ENCODE measurements around the gene RPL37A.
A peak's percentile ranks its signal among the peaks of the same experiment; 100 is the strongest.

The RPL37A gene

DNA sequence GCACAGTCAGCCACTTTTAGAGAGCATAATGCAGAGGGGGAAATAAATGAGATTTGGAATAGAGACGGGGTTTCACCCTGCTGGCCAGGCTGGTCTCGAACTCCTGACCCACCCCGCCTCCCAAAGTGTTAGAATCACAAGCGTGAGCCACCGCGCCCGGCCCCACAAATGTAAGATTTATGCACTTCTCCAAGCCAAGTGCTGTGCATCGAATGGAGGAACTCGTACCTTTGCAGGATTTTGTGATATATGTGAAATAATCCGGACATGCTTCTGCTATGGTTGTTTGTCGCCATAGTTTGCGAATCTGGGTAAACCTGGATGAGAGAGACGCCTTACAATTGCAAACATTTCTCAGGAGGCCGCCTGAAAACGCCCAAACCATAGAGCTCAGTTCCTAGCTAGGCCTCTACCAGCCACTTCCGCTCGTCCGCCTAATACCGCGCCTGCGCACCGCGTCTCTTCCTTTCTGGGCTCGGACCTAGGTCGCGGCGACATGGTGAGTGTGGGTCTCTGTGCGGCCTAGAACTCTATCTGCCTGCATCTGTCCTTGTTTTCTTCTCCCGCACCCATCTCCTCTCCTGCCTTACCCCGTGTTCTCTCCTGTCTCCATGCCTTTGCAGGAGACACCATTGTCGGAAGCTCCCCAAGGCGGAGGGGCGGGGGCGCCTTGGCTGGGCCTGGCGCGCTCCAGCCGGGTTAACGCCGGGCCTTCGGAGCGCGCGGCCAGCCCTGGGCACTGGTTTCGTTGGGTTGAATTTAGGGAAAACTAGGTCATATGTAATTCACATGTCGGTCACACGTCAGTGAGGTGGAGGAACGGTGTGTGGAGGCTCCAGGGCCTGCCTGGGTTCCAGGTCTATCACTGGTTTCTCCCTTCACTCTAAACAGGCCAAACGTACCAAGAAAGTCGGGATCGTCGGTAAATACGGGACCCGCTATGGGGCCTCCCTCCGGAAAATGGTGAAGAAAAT is at the start of gene RPL37A:
Gene RPL37A (plus strand): TSS at position 466 of the 974 bp plus-strand sequence. CDS start 31 bp downstream, at position 497.
- H3K27me3 ChIP-seq (ENCODE audit: insufficient read depth, low read length), result no peaks in the 10 kb centered on the region
- H3K36me3 ChIP-seq (ENCODE audit: insufficient read depth, low read length), result peaks cover 42% of the 10 kb centered on the region
- H3K4me1 ChIP-seq (ENCODE audit: insufficient read depth, low read length), result peaks cover 18% of the 10 kb centered on the region

DNA sequence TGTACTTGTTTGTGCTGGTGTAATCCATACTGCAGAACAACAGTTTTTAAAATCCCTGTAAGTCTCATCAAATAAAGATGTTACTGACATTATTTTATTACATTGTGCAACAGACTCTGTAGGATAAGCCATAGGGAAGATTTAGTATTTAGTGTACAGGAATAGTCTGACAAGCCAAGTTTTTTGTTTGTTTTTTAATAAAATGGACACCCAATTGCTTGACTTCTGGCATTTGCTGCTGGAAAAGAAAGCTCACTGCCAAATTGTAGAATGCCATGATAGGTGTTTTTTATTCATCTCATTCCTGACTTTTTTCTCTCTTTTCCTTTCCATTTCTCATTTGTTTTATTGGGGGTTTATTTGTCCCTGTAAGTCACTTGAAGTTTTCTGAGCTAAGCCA is 48.3 kb upstream of the RPL37A start:
- peaks cover 90% of the 10 kb centered on the region for H3K36me3 ChIP-seq (ENCODE audit: insufficient read depth, low read length)
- H3K4me3 ChIP-seq (ENCODE audit: low read length), result no peak overlapping the region
- no peak overlapping the region for H2AFZ ChIP-seq (ENCODE audit: low read depth, low read length)
- peaks cover 21% of the 10 kb centered on the region for H3K9me3 ChIP-seq (ENCODE audit: low read length)
- no peaks in the 10 kb centered on the region for H3K27me3 ChIP-seq (ENCODE audit: insufficient read depth, low read length)
- H3K4me1 ChIP-seq (ENCODE audit: insufficient read depth, low read length), result peaks cover 1% of the 10 kb centered on the region

More for the DNA sequence above, at the start of gene RPL37A:
- Histone ChIP-seq H3K9me3 (ENCODE audit: low read length) (no peaks in the 10 kb centered on the region), H3K4me3 (ENCODE audit: low read length) (peak within 1 kb of the TSS; percentile 66), H2AFZ (ENCODE audit: low read depth, low read length) (peak within 1 kb of the TSS; percentile 70)

DNA sequence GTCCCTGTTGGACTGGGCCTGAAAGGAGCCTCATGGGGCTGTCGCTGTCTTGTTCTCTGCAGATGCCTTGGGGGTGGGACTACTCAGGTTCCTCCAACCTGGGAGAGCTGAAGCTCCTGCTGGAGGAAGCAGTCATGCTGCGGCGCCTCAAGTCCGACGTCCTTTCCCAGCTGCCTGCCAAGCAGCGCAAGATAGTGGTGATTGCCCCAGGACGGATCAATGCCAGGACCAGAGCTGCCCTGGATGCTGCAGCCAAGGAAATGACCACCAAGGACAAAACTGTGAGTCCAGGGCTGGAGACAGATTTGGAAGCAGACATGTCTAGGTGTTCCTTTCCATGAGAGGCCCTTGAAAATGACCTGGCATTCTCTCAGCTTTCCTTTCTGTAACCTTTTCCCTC is 47.9 kb upstream of the RPL37A start:
- Histone ChIP-seq H3K4me1 (ENCODE audit: insufficient read depth, low read length) (no peaks in the 10 kb centered on the region), H3K4me3 (ENCODE audit: low read length) (no peak overlapping the region), H3K36me3 (ENCODE audit: insufficient read depth, low read length) (peaks cover 91% of the 10 kb centered on the region), H3K9me3 (ENCODE audit: low read length) (peaks cover 23% of the 10 kb centered on the region), H2AFZ (ENCODE audit: low read depth, low read length) (no peak overlapping the region), H3K27me3 (ENCODE audit: insufficient read depth, low read length) (no peaks in the 10 kb centered on the region)

DNA sequence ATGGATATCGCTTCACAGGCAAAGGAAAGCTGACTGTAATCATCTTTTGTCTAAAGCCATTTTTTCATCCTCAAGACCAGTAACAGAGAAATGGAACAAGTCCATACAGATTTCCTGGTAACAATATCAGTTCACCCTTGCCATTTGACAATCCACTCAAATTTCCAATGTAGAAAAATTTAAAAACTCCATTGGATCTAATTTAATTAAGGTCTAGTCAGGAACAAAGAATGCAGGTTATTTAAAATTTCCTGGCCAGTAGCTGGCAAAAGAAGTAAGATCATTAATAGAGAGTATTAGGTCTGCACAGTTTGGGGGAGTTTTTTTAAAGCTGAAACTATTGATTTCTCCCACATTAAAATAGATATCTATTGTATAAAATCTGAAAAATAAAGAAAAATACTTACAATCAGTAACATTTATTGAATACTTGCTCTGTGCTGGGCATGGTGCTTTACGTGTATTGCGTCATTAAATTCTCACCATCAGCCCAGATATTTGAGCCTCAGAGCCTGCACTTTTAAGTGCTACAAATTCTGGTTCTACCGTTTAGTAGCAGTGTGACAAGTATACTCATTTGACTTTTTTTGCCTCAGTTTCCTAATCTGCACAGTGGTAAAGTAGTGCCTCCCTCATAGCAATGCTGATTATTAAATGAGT is 44.6 kb upstream of the RPL37A start:
- no peaks in the 10 kb centered on the region for H3K27me3 ChIP-seq (ENCODE audit: insufficient read depth, low read length)
- H3K9me3 ChIP-seq (ENCODE audit: low read length), result peaks cover 12% of the 10 kb centered on the region
- peaks cover 58% of the 10 kb centered on the region for H3K36me3 ChIP-seq (ENCODE audit: insufficient read depth, low read length)
- no peak overlapping the region for H3K4me3 ChIP-seq (ENCODE audit: low read length)
- no peaks in the 10 kb centered on the region for H3K4me1 ChIP-seq (ENCODE audit: insufficient read depth, low read length)
- H2AFZ ChIP-seq (ENCODE audit: low read depth, low read length), result no peak overlapping the region

- Histone ChIP-seq H2AFZ (ENCODE audit: low read depth, low read length) (no peak overlapping the region), H3K4me3 (ENCODE audit: low read length) (no peak overlapping the region), H3K36me3 (ENCODE audit: insufficient read depth, low read length) (peaks cover 18% of the 10 kb centered on the region), H3K4me1 (ENCODE audit: insufficient read depth, low read length) (no peaks in the 10 kb centered on the region), H3K27me3 (ENCODE audit: insufficient read depth, low read length) (no peaks in the 10 kb centered on the region), H3K9me3 (ENCODE audit: low read length) (no peaks in the 10 kb centered on the region)
Observed at GRCh38 chr2:216463148-216463547, 35.5 kb upstream of the RPL37A start.

DNA sequence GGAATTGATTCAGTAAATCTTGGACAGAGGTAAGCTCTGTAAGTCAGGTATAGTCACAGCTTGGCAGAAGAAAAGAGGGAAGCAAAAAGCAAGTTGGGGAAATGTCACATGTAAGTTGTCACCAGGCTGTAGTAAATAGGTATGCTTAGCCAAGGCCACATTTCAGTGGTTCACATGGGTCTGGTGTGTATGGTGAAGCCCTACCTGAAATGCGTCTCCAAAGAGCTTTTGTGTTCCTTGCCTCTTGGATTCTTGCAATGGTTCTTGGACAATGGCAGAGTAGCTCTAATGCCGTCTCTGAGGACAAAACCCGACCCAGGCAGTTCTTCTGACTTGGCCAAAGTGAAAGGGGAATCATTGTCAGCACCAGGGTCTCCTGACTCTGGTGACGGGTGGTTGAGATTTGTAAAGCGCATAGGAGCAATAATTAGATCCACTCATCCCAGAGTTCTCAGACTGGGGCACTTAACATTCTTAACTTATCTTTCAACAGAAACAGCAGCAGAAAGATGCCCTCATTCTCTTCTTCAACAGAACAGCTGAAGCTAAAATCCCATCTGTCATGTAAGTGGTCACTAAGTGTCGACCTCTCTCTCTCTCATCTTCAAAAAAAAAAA is 34.4 kb upstream of the RPL37A start:
- Histone ChIP-seq H3K4me1 (ENCODE audit: insufficient read depth, low read length) (no peaks in the 10 kb centered on the region), H3K27me3 (ENCODE audit: insufficient read depth, low read length) (no peaks in the 10 kb centered on the region), H2AFZ (ENCODE audit: low read depth, low read length) (no peak overlapping the region), H3K36me3 (ENCODE audit: insufficient read depth, low read length) (peaks cover 21% of the 10 kb centered on the region), H3K9me3 (ENCODE audit: low read length) (no peaks in the 10 kb centered on the region), H3K4me3 (ENCODE audit: low read length) (no peak overlapping the region)

DNA sequence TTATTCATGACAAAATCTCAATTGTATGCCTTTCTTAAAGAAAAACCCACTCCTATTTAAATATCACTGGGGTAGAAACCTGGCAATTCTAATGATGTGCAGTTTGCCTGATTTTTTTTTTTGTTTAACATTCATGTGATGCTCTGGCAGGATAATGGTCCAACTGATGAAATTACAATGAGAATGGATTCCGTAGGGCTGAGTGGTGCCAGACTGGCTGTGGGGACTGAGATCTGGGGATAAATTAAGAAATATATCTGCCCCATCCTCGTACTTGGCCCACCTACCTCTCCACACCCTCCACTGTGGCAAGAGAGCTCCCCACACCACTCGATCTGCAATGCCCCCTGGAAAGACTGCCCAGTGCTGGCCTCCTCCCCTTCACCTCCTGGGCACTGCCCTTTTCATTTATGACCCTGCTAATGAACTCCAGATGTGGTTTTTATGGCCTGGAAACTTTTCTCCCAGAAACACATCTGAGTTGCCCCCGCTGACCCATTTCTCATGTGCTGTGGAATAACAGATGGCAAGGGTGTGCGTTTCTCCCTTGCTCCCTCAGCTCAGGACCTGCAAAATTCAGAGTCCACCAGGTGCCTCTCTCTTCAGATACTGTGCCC is 33.0 kb upstream of the RPL37A start:
- H3K4me1 ChIP-seq (ENCODE audit: insufficient read depth, low read length), result no peaks in the 10 kb centered on the region
- H3K9me3 ChIP-seq (ENCODE audit: low read length), result no peaks in the 10 kb centered on the region
- no peak overlapping the region for H2AFZ ChIP-seq (ENCODE audit: low read depth, low read length)

GRCh38 chr2:216467845-216468244 is 30.8 kb upstream of the RPL37A start:
- no peaks in the 10 kb centered on the region for H3K4me1 ChIP-seq (ENCODE audit: insufficient read depth, low read length)
- no peak overlapping the region for H2AFZ ChIP-seq (ENCODE audit: low read depth, low read length)
- H3K9me3 ChIP-seq (ENCODE audit: low read length), result no peaks in the 10 kb centered on the region
- H3K36me3 ChIP-seq (ENCODE audit: insufficient read depth, low read length), result peaks cover 32% of the 10 kb centered on the region
- H3K4me3 ChIP-seq (ENCODE audit: low read length), result no peak overlapping the region
- H3K27me3 ChIP-seq (ENCODE audit: insufficient read depth, low read length), result no peaks in the 10 kb centered on the region

More for the DNA sequence above, 33.0 kb upstream of the RPL37A start:
- H3K27me3 ChIP-seq (ENCODE audit: insufficient read depth, low read length), result no peaks in the 10 kb centered on the region
- H3K4me3 ChIP-seq (ENCODE audit: low read length), result no peak overlapping the region
- H3K36me3 ChIP-seq (ENCODE audit: insufficient read depth, low read length), result peaks cover 28% of the 10 kb centered on the region

DNA sequence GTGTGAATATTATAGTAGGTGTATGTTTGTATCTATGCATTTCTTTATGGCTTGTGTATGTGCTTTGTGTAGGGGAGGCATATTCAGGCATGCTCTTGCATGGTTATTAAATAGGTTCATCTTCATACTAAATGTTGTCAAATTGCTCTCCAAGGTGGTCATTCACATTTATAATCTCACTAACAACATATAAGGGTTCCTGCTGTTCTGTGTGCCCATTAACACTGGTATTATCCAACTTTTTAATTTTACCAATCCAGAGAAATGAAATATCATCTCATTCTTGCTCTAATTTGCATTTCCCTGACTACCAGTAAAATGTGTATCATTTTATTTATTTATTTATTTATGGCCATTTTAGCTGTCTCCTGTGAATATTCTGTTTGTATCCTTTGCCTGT is 29.0 kb upstream of the RPL37A start:
- no peaks in the 10 kb centered on the region for H3K4me1 ChIP-seq (ENCODE audit: insufficient read depth, low read length)
- no peak overlapping the region for H3K4me3 ChIP-seq (ENCODE audit: low read length)
- H2AFZ ChIP-seq (ENCODE audit: low read depth, low read length), result no peak overlapping the region
- H3K27me3 ChIP-seq (ENCODE audit: insufficient read depth, low read length), result no peaks in the 10 kb centered on the region
- peaks cover 33% of the 10 kb centered on the region for H3K36me3 ChIP-seq (ENCODE audit: insufficient read depth, low read length)
- no peaks in the 10 kb centered on the region for H3K9me3 ChIP-seq (ENCODE audit: low read length)

GRCh38 chr2:216473187-216473586 is 25.5 kb upstream of the RPL37A start:
- Histone ChIP-seq H3K36me3 (ENCODE audit: insufficient read depth, low read length) (peaks cover 43% of the 10 kb centered on the region), H3K4me1 (ENCODE audit: insufficient read depth, low read length) (no peaks in the 10 kb centered on the region), H3K4me3 (ENCODE audit: low read length) (no peak overlapping the region), H3K27me3 (ENCODE audit: insufficient read depth, low read length) (no peaks in the 10 kb centered on the region), H3K9me3 (ENCODE audit: low read length) (no peaks in the 10 kb centered on the region), H2AFZ (ENCODE audit: low read depth, low read length) (no peak overlapping the region)

DNA sequence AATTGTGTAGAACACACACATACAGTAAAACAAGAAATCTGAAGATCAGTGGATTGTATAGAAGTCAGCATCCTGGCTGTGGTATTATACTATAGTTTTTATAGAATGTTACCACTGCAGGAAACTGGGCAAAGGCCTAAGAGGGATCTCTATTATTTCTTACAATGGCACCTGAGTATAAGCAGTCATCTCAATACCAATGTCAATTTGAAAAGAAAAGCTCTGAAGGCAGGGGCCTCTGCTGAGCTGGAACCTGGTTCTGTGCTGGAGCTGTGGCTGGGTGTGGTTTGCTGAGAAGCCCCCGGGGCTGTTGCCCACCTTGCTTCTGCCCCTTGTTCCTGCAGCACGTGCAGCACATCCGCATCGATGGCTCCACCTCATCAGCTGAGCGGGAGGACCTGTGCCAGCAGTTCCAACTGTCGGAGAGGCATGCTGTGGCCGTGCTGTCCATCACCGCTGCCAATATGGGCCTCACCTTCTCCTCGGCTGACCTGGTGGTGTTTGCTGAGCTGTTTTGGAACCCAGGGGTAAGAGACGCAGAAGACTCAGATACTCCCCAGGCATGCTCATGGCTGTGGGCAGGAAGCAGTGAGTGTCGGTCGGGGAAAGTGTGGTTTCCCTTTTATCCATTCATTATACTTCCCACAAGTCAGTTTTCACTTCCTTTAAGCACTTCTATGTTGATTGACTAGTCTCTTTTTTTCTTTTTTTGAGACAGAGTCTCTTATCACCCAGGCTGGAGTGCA is 23.5 kb upstream of the RPL37A start:
- Histone ChIP-seq H3K27me3 (ENCODE audit: insufficient read depth, low read length) (no peaks in the 10 kb centered on the region), H3K4me1 (ENCODE audit: insufficient read depth, low read length) (no peaks in the 10 kb centered on the region), H2AFZ (ENCODE audit: low read depth, low read length) (no peak overlapping the region), H3K9me3 (ENCODE audit: low read length) (no peaks in the 10 kb centered on the region), H3K4me3 (ENCODE audit: low read length) (no peak overlapping the region), H3K36me3 (ENCODE audit: insufficient read depth, low read length) (peaks cover 51% of the 10 kb centered on the region)

GRCh38 chr2:216475767-216476166 is 22.9 kb upstream of the RPL37A start:
- H3K36me3 ChIP-seq (ENCODE audit: insufficient read depth, low read length), result peaks cover 51% of the 10 kb centered on the region
- no peaks in the 10 kb centered on the region for H3K9me3 ChIP-seq (ENCODE audit: low read length)
- no peaks in the 10 kb centered on the region for H3K27me3 ChIP-seq (ENCODE audit: insufficient read depth, low read length)
- H2AFZ ChIP-seq (ENCODE audit: low read depth, low read length), result no peak overlapping the region
- H3K4me1 ChIP-seq (ENCODE audit: insufficient read depth, low read length), result no peaks in the 10 kb centered on the region
- H3K4me3 ChIP-seq (ENCODE audit: low read length), result no peak overlapping the region

All from neuron (in vitro differentiated cells).